ENCODE measurements around the gene DHRSX. TPM values are rescaled to one million over a fixed set of nuclear protein-coding genes. Genes with fewer than 3 reads are reported as not detected.
"Not testable (repeated sequence)": the region's sequence is repeated elsewhere in the genome, so short reads cannot be mapped to it uniquely, and the experiment has no call there.

DHRSX gene
- total and polyA plus RNA-seq, 3 donors from 2014 or later = 15.3 to 31.3 (median 29.2) TPM

DNA sequence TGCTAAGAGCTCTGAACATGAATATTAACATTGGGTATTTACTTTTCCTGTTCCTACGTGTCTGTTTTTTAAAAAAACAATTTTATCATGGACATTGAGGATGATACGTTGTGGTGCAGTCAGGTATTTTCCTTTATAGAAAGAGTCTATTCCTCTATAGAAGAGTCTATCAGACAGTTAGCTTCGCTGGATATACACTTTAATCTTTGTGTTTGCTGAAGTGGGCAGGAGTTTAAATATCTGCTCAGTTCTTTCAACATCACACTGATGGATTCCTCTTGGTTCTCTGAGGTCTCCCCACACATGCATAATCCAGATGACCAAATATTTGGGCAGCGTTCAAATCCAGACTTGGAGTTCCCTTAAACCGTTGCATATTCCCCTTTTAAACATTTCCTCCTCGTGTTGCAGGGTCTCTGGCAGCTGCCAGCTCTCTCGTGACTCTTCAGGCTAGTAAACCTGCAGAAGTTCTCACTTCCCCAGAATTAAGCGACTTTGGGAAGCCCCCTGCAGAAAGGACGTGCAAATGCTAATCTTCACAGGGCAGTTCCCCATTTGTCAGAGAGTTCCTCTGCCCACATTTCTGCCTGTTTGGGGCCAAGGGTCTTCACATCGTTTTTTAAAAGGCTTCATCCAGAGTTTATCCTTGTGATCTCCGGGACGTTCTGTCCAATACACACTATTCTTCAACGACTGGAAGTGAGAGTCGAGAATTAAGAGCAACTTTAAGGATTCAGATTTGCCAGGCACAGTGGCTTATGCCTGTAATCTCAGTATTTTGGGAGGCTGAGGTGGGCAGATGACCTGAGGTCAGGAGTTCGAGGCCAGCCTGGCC lies 20.5 kb upstream of the DHRSX start:
- Histone ChIP-seq H3K27me3 (no peaks in the 10 kb centered on the region), H3K36me3 (ENCODE audit: low read depth, missing control alignments) (no peaks in the 10 kb centered on the region), H3K9me3 (no peaks in the 10 kb centered on the region), H3K4me3 (no peak overlapping the region), H3K27ac (no peak overlapping the region), H3K4me1 (no peaks in the 10 kb centered on the region)
- intact Hi-C loops (cut with DNase I; ENCODE audit: low total_unique reads) = no loop called here
- no peak for DNase-seq
- no peak for TF ChIP-seq POLR2A (IDR thresholded peaks at IDR 0.05)
- TF ChIP-seq, protein P1, sequence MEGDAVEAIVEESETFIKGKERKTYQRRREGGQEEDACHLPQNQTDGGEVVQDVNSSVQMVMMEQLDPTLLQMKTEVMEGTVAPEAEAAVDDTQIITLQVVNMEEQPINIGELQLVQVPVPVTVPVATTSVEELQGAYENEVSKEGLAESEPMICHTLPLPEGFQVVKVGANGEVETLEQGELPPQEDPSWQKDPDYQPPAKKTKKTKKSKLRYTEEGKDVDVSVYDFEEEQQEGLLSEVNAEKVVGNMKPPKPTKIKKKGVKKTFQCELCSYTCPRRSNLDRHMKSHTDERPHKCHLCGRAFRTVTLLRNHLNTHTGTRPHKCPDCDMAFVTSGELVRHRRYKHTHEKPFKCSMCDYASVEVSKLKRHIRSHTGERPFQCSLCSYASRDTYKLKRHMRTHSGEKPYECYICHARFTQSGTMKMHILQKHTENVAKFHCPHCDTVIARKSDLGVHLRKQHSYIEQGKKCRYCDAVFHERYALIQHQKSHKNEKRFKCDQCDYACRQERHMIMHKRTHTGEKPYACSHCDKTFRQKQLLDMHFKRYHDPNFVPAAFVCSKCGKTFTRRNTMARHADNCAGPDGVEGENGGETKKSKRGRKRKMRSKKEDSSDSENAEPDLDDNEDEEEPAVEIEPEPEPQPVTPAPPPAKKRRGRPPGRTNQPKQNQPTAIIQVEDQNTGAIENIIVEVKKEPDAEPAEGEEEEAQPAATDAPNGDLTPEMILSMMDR (IDR thresholded peaks at IDR 0.05) = no peak
- 65 to 67% methylated on average over 15 of the region's 15 CpGs for WGBS, 2 donors

DNA sequence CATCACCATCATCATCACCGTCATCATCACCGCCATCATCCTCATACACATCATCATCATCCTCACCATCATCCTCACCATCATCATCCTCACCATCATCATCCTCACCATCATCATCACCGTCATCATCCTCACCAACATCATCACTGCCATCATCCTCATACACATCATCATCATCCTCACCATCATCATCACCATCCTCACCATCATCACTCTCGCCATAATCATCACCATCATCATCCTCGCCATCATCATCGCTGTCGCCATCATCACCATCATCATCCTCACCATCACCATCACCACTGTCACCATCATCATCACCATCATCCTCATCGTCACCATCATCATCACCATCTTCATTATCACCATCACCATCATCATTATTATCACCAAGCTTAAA lies 19.8 kb upstream of the DHRSX start:
- H3K27me3 ChIP-seq = no peaks in the 10 kb centered on the region
- TF ChIP-seq, protein P1 (IDR thresholded peaks at IDR 0.05) = no peak
- H3K4me3 ChIP-seq = no peak overlapping the region
- no peak for DNase-seq
- no peaks in the 10 kb centered on the region for H3K9me3 ChIP-seq
- intact Hi-C loops (cut with DNase I; ENCODE audit: low total_unique reads) = no loop called here
- no peaks in the 10 kb centered on the region for H3K4me1 ChIP-seq
- H3K36me3 ChIP-seq (ENCODE audit: low read depth, missing control alignments) = no peaks in the 10 kb centered on the region
- WGBS, 2 donors = 94 to 95% methylated on average over 8 of the region's 8 CpGs
- H3K27ac ChIP-seq = no peak overlapping the region

DNA sequence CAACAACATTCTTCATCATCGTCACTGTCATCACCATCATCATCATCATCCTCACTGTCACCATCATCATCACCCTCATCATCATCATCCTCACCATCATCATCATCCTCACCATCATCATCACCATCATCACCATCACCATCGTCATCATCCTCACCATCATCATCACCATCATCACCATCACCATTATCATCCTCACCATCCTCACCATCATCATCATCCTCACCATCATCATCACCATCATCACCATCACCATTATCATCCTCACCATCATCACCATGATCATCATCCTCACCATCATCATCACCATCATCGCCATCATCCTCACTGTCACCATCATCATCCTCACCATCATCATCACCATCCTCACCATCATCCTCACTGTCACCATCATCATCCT lies 18.9 kb upstream of the DHRSX start:
- H3K4me1 ChIP-seq; intact Hi-C loops (cut with DNase I; ENCODE audit: low total_unique reads); H3K27ac ChIP-seq; H3K9me3 ChIP-seq; DNase-seq; H3K36me3 ChIP-seq (ENCODE audit: low read depth, missing control alignments); H3K4me3 ChIP-seq; H3K27me3 ChIP-seq: not testable (repeated sequence)
- WGBS, 2 donors = 69 to 82% methylated on average over 3 of the region's 3 CpGs

DNA sequence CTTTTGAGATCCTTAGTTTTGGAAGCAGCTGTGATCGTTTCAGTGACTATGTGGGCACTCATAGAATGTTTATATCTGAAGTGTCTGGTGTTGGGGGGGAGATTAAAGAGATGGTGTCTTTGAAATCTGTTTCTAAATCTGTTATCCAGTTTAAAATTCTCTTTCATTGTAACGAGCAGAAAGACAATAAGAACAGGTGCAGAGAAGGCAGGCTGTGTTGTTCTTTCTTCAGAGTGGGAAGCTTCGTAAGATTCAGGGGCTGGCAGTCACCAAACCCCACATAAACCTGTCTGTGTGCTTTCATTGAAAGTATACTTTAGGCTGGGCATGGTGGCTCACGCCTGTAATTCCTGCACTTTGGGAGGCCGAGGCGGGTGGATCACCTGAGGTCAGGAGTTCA lies 16.3 kb upstream of the DHRSX start:
- Histone ChIP-seq H3K27me3 (no peaks in the 10 kb centered on the region), H3K27ac (no peak overlapping the region), H3K9me3 (no peaks in the 10 kb centered on the region), H3K4me1 (no peaks in the 10 kb centered on the region), H3K4me3 (no peak overlapping the region), H3K36me3 (ENCODE audit: low read depth, missing control alignments) (no peaks in the 10 kb centered on the region)
- no peak for DNase-seq
- 79 to 81% methylated on average over 6 of the region's 6 CpGs for WGBS, 2 donors
- no peak for TF ChIP-seq POLR2A (IDR thresholded peaks at IDR 0.05)
- intact Hi-C loops (cut with DNase I; ENCODE audit: low total_unique reads) = no loop called here

DNA sequence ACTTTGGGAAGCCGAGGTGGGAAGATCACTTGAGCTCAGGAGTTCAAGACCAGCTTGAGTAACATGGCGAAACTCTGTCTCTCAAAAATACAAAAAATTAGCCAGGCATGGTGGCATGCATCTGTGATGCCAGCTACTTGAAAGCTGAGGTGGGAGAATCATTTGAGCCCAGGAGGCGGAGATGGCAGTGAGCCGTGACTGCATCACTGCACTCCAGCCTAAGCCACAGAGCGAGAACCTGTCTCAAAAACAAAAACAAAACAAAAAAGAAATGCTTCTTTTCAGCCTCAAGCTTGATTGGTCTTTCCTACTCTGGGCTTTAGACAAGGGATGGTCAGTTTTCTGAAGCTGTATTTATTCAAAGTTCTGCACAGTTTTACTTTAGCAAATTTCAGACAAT lies 15.8 kb upstream of the DHRSX start:
- H3K27ac ChIP-seq = no peak overlapping the region
- TF ChIP-seq, protein P1 (IDR thresholded peaks at IDR 0.05) = no peak
- TF ChIP-seq POLR2A (IDR thresholded peaks at IDR 0.05) = no peak
- WGBS, 2 donors = 87 to 93% methylated on average over 5 of the region's 5 CpGs
- intact Hi-C loops (cut with DNase I; ENCODE audit: low total_unique reads) = no loop called here
- H3K27me3 ChIP-seq = no peaks in the 10 kb centered on the region
- no peak overlapping the region for H3K4me3 ChIP-seq
- H3K36me3 ChIP-seq (ENCODE audit: low read depth, missing control alignments) = no peaks in the 10 kb centered on the region
- no peaks in the 10 kb centered on the region for H3K9me3 ChIP-seq
- no peaks in the 10 kb centered on the region for H3K4me1 ChIP-seq
- DNase-seq = no peak

DNA sequence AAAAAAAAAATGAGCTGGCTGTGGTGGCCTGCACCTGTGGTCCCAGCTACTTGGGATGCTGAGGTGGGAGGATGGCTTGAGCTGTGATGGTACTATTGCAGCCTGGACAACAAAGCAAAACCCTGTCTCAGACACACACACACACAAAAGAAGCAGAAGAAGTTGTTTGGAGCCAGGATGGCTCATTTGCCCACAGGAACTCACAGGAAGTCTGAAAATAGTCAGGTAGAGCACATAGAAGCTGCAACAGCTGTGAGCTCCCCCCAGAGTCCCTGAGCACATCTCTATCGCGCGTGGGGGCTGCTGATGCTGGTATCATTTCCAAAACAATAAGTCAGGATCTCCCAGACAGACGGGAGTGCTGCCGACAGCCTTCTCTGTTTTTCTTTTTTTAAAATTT lies 13.4 kb upstream of the DHRSX start:
- 25 to 38% methylated on average over 5 of the region's 5 CpGs for WGBS, 2 donors

More for the DNA sequence above, 13.4 kb upstream of the DHRSX start:
- Histone ChIP-seq H3K27me3 (no peaks in the 10 kb centered on the region), H3K36me3 (ENCODE audit: low read depth, missing control alignments) (no peaks in the 10 kb centered on the region), H3K4me1 (no peaks in the 10 kb centered on the region), H3K27ac (no peak overlapping the region), H3K4me3 (no peak overlapping the region), H3K9me3 (no peaks in the 10 kb centered on the region)
- intact Hi-C loops (cut with DNase I; ENCODE audit: low total_unique reads) = no loop called here
- TF ChIP-seq, protein P1 (IDR thresholded peaks at IDR 0.05) = no peak
- TF ChIP-seq POLR2A (IDR thresholded peaks at IDR 0.05) = no peak
- no peak for DNase-seq

Measured in testis (tissue), 3 donors.